K562 (cell line): ENCODE results near the gene CXCL5. TPM values are rescaled to one million over a fixed set of nuclear protein-coding genes. Genes with fewer than 3 reads are reported as not detected.

Experiments used
- CHCHD3 ChIP-seq: fragments of 250-450 bp; sonication (Bioruptor Pico); IDR thresholded peaks from 2 replicates; pipeline ENCODE4 v2.1.2; 2022; ENCODE audit warnings: mild to moderate bottlenecking
- CTCF ChIP-seq, 3 experiments: IDR thresholded peaks in 2 of 3; conservative IDR thresholded peaks in 1 of 3; 2 replicates each; pipeline ENCODE4 v1.5.1; 2011 to 2012; ENCODE audit warnings: low read length in 3 of 3, mild to moderate bottlenecking in 3 of 3, control low read depth in 2 of 3, improper control_type of control experiment in 1 of 3, inconsistent platforms in 1 of 3, low read depth in 1 of 3, mixed read lengths in 1 of 3, moderate library complexity in 1 of 3; ENCODE audit not compliant: insufficient read depth in 2 of 3
- ELK3 ChIP-seq: fragments of 450-650 bp; formaldehyde crosslinking; IDR thresholded peaks from 2 replicates; pipeline ENCODE4 v1.4.0; 2020; ENCODE audit warnings: mild to moderate bottlenecking
- GATAD2A ChIP-seq: fragments of 450-650 bp; IDR thresholded peaks from 2 replicates; pipeline ENCODE4 v1.6.1; 2017
- GTF2E2 ChIP-seq: fragments of 200-800 bp; sonication (Bioruptor generic); IDR thresholded peaks from 2 replicates; pipeline ENCODE4 v1.6.1; 2016; ENCODE audit warnings: missing genetic modification characterization, missing compliant biosample characterization
- GTF2F1 ChIP-seq: IDR thresholded peaks from 2 replicates; pipeline ENCODE4 v1.6.1; 2011; ENCODE audit warnings: low read depth, low read length, improper control_type of control experiment
- HDAC8 ChIP-seq: fragments of 450-650 bp; IDR thresholded peaks from 2 replicates; pipeline ENCODE4 v1.6.1; 2016; ENCODE audit warnings: mild to moderate bottlenecking, missing genetic modification characterization, moderate library complexity, missing compliant biosample characterization
- HMGN3 ChIP-seq: IDR thresholded peaks from 2 replicates; pipeline ENCODE4 v1.6.1; 2011; ENCODE audit warnings: borderline replicate concordance, low read depth, mild to moderate bottlenecking, mixed read lengths, low read length; ENCODE audit not compliant: insufficient read length; ENCODE audit errors: extremely low read depth
- MYC ChIP-seq, 2 experiments: fragments of 250-450 bp in 1 of 2; sonication (Bioruptor Pico) in 1 of 2; IDR thresholded peaks; 2 replicates each; pipeline versions ENCODE4 v1.5.1 to v1.6.1; 2012 to 2021; ENCODE audit warnings: low read depth in 2 of 2, borderline replicate concordance in 1 of 2, improper control_type of control experiment in 1 of 2, low read length in 1 of 2, mild to moderate bottlenecking in 1 of 2, moderate library complexity in 1 of 2
- NR0B1 ChIP-seq: fragments of 450-650 bp; IDR thresholded peaks from one replicate; pipeline ENCODE4 v1.6.1; 2018; ENCODE audit warnings: mild to moderate bottlenecking, moderate library complexity; ENCODE audit not compliant: partially characterized antibody
- PRPF4 ChIP-seq: fragments of 200-400 bp; formaldehyde crosslinking; IDR thresholded peaks from one replicate; pipeline ENCODE4 v1.6.1; 2017; ENCODE audit warnings: low read length, low read depth, mild to moderate bottlenecking; ENCODE audit not compliant: insufficient read depth, poor library complexity, severe bottlenecking
- RBM34 ChIP-seq: fragments of 200-400 bp; formaldehyde crosslinking; IDR thresholded peaks from 2 replicates; pipeline ENCODE4 v1.6.1; 2018; ENCODE audit warnings: low read length, borderline replicate concordance; ENCODE audit not compliant: insufficient read depth
- TCF7L2 ChIP-seq: fragments of 150-350 bp; IDR thresholded peaks from 2 replicates; pipeline ENCODE4 v1.6.1; 2016; ENCODE audit warnings: low read depth, mild to moderate bottlenecking, low read length, moderate library complexity
- TFAP4 ChIP-seq: sonication (generic); formaldehyde crosslinking; IDR thresholded peaks from 2 replicates; pipeline ENCODE4 v1.8.0; 2022; ENCODE audit warnings: missing genetic modification reagents, mild to moderate bottlenecking, moderate library complexity, borderline replicate concordance
- TGIF2 ChIP-seq: sonication (generic); formaldehyde crosslinking; IDR thresholded peaks from 2 replicates; pipeline ENCODE4 v1.8.1; 2022; ENCODE audit warnings: mild to moderate bottlenecking, missing genetic modification reagents, moderate library complexity
- ZBTB33 ChIP-seq: sonication (generic); formaldehyde crosslinking; IDR thresholded peaks from 2 replicates; pipeline ENCODE4 v1.8.1; 2023; ENCODE audit warnings: mild to moderate bottlenecking, missing genetic modification reagents
- ZBTB7A ChIP-seq: IDR thresholded peaks from 2 replicates; pipeline ENCODE4 v1.6.1; 2011; ENCODE audit warnings: low read depth, mild to moderate bottlenecking, low read length, moderate library complexity, borderline replicate concordance; ENCODE audit not compliant: control insufficient read depth
- ZNF589 ChIP-seq: fragments of 200-800 bp; sonication (Bioruptor generic); IDR thresholded peaks from 2 replicates; pipeline ENCODE4 v1.6.1; 2016; ENCODE audit warnings: low read depth, missing genetic modification characterization, missing compliant biosample characterization
- polyA plus RNA-seq, 8 experiments: library from polyadenylated mRNA; depleted of rRNA in 4 of 8; stranded (reverse) in 5 of 8; unstranded in 3 of 8; fragments of >200 nt; fragmentation: Nextera tagmentation in 2 of 8; fragmentation: Illumina TruSeq in 1 of 8; extraction: Ambion mirVana in 2 of 8; extraction: Trizol in 1 of 8; gene quantifications; 2 replicates each; pipeline versions ENCODE4 v1.2.1 to v1.2.3, GENCODE V29; 2011 to 2014; ENCODE audit warnings: inconsistent platforms in 1 of 8, missing spikeins in 1 of 8
- total RNA-seq, 7 experiments: library from RNA; depleted of rRNA in 6 of 7; stranded (reverse); fragments of >200 nt in 6 of 7; fragmentation: Illumina TruSeq in 2 of 7; extraction: Trizol in 2 of 7; gene quantifications; 2 replicates each; pipeline versions ENCODE4 v1.2.1 to v1.2.3, GENCODE V29; 2011 to 2021; ENCODE audit warnings: low replicate concordance in 1 of 7

Gene CXCL5
- total and polyA plus RNA-seq, 9 of the 15 experiments (the other 6 are each of a cell fraction or from before 2014, with no cell fraction given): not detected

GRCh38 chr4:74038425-74039314 lies 40.2 kb upstream of the CXCL5 start, which contains the start of gene CXCL3 (continued):
- 0 out of 2 replicates have a peak, but pooled peaks have one; percentile 13 for TF ChIP-seq ZNF589
- TF ChIP-seq HMGN3: peak; percentile 79
- TF ChIP-seq RBM34: no peak
- TF ChIP-seq ZBTB7A: peak; percentile 77; the same call in 1 of the 2 replicates
- no peak for TF ChIP-seq PRPF4
- TF ChIP-seq CHCHD3 (CRISPR knock-in tag): no peak
- no peak for TF ChIP-seq TGIF2
- TF ChIP-seq CTCF (IDR thresholded peaks at IDR 0.05 in 2 of 3, conservative IDR thresholded peaks at IDR 0.05 in 1 of 3; ENCODE audit: insufficient read depth in 2 of 3, low read depth in 1 of 3, low read length in 3 of 3): peak; percentile 17 to 65 (median 53)
- peak; percentile 68 for TF ChIP-seq ZBTB33 (CRISPR knock-in tag)
- TF ChIP-seq HDAC8 (tag): no peak
- 0 out of 2 replicates have a peak, but pooled peaks have one; percentile 26 for TF ChIP-seq ELK3 (CRISPR knock-in tag)
- no peak for TF ChIP-seq GTF2F1
- no peak for TF ChIP-seq NR0B1
- TF ChIP-seq TCF7L2: no peak
- peak; percentile 79 for TF ChIP-seq GATAD2A
- TF ChIP-seq GTF2E2 (tag): peak; percentile 80
- peak; percentile 59; the same call in 1 of the 2 replicates for TF ChIP-seq TFAP4
- peak; percentile 72 for TF ChIP-seq MYC (IDR thresholded peaks at IDR 0.05; ENCODE audit: low read depth, low read length)
- no peak for TF ChIP-seq MYC (CRISPR knock-in tag; IDR thresholded peaks at IDR 0.05; ENCODE audit: borderline replicate concordance, low read depth)
